SU-DHL-6 (cell line): ENCODE results near the gene ZMYM4.

Experiments
- EZH2phosphoT487 ChIP-seq: fragments of 200-600 bp; sonication (generic), shearing (Covaris generic); conservative IDR thresholded peaks from 2 replicates; pipeline ENCODE4 v1.6.1; 2018; ENCODE audit warnings: mild to moderate bottlenecking, antibody characterized with exemption, low read length, moderate library complexity, mixed read lengths
- TF ChIP-seq, protein P1 (sequence below): fragments of 200-600 bp; sonication (generic); IDR thresholded peaks from one replicate; pipeline ENCODE4 v1.5.1; 2017; ENCODE audit warnings: antibody characterized with exemption, mild to moderate bottlenecking, low read length, moderate library complexity; ENCODE audit not compliant: insufficient read depth, poor library complexity, severe bottlenecking

DNA sequence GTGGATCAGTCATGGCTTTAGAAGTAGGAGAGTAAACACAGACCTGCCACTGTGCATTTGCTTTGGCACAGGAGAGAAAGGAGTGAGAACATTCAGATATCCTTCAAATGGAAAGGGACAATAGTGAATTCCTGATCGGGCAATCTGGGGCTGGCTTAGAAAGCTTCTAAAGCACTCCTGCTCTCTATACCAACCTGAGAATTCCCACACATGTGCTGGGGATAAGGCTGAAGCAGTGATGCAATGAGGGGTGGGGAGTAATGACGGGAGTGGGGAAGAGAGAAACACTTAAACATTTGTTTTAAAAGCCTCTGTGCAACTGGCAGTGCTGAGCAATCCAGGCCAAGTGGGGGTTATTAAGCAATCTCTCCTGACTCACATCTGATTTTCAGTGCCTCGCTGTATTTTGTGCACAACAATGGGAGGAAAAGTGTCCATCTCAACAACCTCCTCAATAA lies 179.9 kb downstream of the ZMYM4 start:
- TF ChIP-seq, protein P1, sequence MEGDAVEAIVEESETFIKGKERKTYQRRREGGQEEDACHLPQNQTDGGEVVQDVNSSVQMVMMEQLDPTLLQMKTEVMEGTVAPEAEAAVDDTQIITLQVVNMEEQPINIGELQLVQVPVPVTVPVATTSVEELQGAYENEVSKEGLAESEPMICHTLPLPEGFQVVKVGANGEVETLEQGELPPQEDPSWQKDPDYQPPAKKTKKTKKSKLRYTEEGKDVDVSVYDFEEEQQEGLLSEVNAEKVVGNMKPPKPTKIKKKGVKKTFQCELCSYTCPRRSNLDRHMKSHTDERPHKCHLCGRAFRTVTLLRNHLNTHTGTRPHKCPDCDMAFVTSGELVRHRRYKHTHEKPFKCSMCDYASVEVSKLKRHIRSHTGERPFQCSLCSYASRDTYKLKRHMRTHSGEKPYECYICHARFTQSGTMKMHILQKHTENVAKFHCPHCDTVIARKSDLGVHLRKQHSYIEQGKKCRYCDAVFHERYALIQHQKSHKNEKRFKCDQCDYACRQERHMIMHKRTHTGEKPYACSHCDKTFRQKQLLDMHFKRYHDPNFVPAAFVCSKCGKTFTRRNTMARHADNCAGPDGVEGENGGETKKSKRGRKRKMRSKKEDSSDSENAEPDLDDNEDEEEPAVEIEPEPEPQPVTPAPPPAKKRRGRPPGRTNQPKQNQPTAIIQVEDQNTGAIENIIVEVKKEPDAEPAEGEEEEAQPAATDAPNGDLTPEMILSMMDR = no peak
- no peak for TF ChIP-seq EZH2phosphoT487
